GM19193 (cell line): ENCODE results near the gene RRAS2.

Source experiments
- POLR2A ChIP-seq: IDR thresholded peaks from 4 replicates; pipeline ENCODE4 v1.6.1; 2011; ENCODE audit not compliant: insufficient read depth, insufficient read length; ENCODE audit errors: extremely low read depth

The RRAS2 gene

GRCh38 chr11:14376920-14377319, 17.9 kb upstream of the RRAS2 start:
- TF ChIP-seq POLR2A: no peak

- no peak for TF ChIP-seq POLR2A
Observed at GRCh38 chr11:14374922-14375830, 16.2 kb upstream of the RRAS2 start.

- no peak for TF ChIP-seq POLR2A
Observed at GRCh38 chr11:14373941-14374646, 15.1 kb upstream of the RRAS2 start.

GRCh38 chr11:14372011-14372410, 13.0 kb upstream of the RRAS2 start:
- no peak for TF ChIP-seq POLR2A

- TF ChIP-seq POLR2A: no peak
Observed at GRCh38 chr11:14371249-14371648, 12.3 kb upstream of the RRAS2 start.

GRCh38 chr11:14370496-14370895, 11.5 kb upstream of the RRAS2 start:
- no peak for TF ChIP-seq POLR2A

- no peak for TF ChIP-seq POLR2A
Observed at GRCh38 chr11:14369598-14369997, 10.6 kb upstream of the RRAS2 start.

GRCh38 chr11:14366936-14367335, 8.0 kb upstream of the RRAS2 start:
- TF ChIP-seq POLR2A: no peak

- TF ChIP-seq POLR2A: no peak
Observed at GRCh38 chr11:14364322-14364721, 5.3 kb upstream of the RRAS2 start.

- TF ChIP-seq POLR2A: no peak
Observed at GRCh38 chr11:14362611-14363010, 3.6 kb upstream of the RRAS2 start.

GRCh38 chr11:14361951-14362350, 3.0 kb upstream of the RRAS2 start:
- TF ChIP-seq POLR2A: no peak

GRCh38 chr11:14360976-14361375, 2.0 kb upstream of the RRAS2 start:
- TF ChIP-seq POLR2A: no peak

GRCh38 chr11:14359501-14360031, 583 bp upstream of the RRAS2 start:
- TF ChIP-seq POLR2A: no peak

GRCh38 chr11:14357881-14358728, 878 bp downstream of the RRAS2 start:
- no peak for TF ChIP-seq POLR2A

- no peak for TF ChIP-seq POLR2A
Observed at GRCh38 chr11:14356342-14356741, 2.6 kb downstream of the RRAS2 start.
